Suprapubic skin (tissue), 4 donors: ENCODE data around the gene WWOX. TPM values are rescaled to one million over a fixed set of nuclear protein-coding genes. Genes with fewer than 3 reads are reported as not detected.

ENCODE experiments used
- DNase-seq, 2 donors: peaks; one replicate each; pipeline ENCODE4 v3.0.0-alpha.2; 2019; ENCODE audit warnings: low spot score in 2 of 2
- H3K27ac ChIP-seq: fragments of 200-600 bp; sonication (generic); one replicate; pipeline ENCODE4 v1.5.1; 2019
- H3K27me3 ChIP-seq: fragments of 200-600 bp; sonication (generic); one replicate; pipeline ENCODE4 v1.5.1; 2019
- H3K36me3 ChIP-seq: fragments of 200-600 bp; sonication (generic); one replicate; pipeline ENCODE4 v1.5.1; 2019
- H3K4me1 ChIP-seq: fragments of 200-600 bp; sonication (generic); one replicate; pipeline ENCODE4 v1.5.1; 2019
- H3K4me3 ChIP-seq: fragments of 200-600 bp; sonication (generic); one replicate; pipeline ENCODE4 v1.5.1; 2019; ENCODE audit warnings: mild to moderate bottlenecking
- H3K9me3 ChIP-seq: fragments of 200-600 bp; sonication (generic); one replicate; pipeline ENCODE4 v1.5.1; 2019
- CTCF ChIP-seq, 2 donors: fragments of 200-600 bp in 1 of 2; fragments of 450-650 bp in 1 of 2; sonication (generic) in 1 of 2; IDR thresholded peaks; one replicate each; pipeline ENCODE4 v1.5.1; 2016 to 2019; ENCODE audit warnings: antibody characterized with exemption in 2 of 2, mild to moderate bottlenecking in 1 of 2, moderate library complexity in 1 of 2
- EP300 ChIP-seq: sonication (generic); formaldehyde crosslinking; IDR thresholded peaks from one replicate; pipeline ENCODE4 v1.6.1; 2017; ENCODE audit warnings: antibody characterized with exemption
- POLR2A ChIP-seq, 2 donors: fragments of 450-650 bp; IDR thresholded peaks; one replicate each; pipeline ENCODE4 v1.6.1; 2017; ENCODE audit warnings: antibody characterized with exemption in 2 of 2, mild to moderate bottlenecking in 2 of 2, moderate library complexity in 2 of 2
- POLR2AphosphoS5 ChIP-seq, 3 donors: sonication (generic); formaldehyde crosslinking; IDR thresholded peaks; one replicate each; pipeline ENCODE4 v1.6.1; 2017; ENCODE audit warnings: antibody characterized with exemption in 3 of 3
- WGBS: methylation state at CpG from one replicate; pipeline ENCODE4 v1.1.5; 2018; 5-methylcytosine and 5-hydroxymethylcytosine counted together
- total RNA-seq, 4 donors: library from RNA; depleted of rRNA; stranded (reverse); fragments of >200 nt; gene quantifications; one replicate each; pipeline ENCODE4 v1.1.0, GENCODE V29; 2016

WWOX gene
- total RNA-seq, 4 donors from 2014 or later = 29.6 to 104 (median 47.3) TPM

GRCh38 chr16:78788276-78788675, 688.8 kb downstream of the WWOX start:
- TF ChIP-seq EP300 (no peak), CTCF (IDR thresholded peaks at IDR 0.05) (no peak), POLR2A (IDR thresholded peaks at IDR 0.05) (no peak), POLR2AphosphoS5 (IDR thresholded peaks at IDR 0.05) (no peak)
- 92% methylated on average over 2 of the region's 2 CpGs for WGBS
- no peaks in the 10 kb centered on the region for H3K9me3 ChIP-seq
- no peaks in the 10 kb centered on the region for H3K27me3 ChIP-seq
- no peak overlapping the region for H3K4me3 ChIP-seq
- H3K27ac ChIP-seq = no peak overlapping the region
- H3K4me1 ChIP-seq = no peaks in the 10 kb centered on the region
- DNase-seq = no peak
- H3K36me3 ChIP-seq = no peaks in the 10 kb centered on the region

GRCh38 chr16:78788696-78789095, 689.2 kb downstream of the WWOX start:
- no peak overlapping the region for H3K27ac ChIP-seq
- 99% methylated on average over 2 of the region's 2 CpGs for WGBS
- TF ChIP-seq CTCF (IDR thresholded peaks at IDR 0.05) (no peak), POLR2A (IDR thresholded peaks at IDR 0.05) (no peak), POLR2AphosphoS5 (IDR thresholded peaks at IDR 0.05) (no peak), EP300 (no peak)
- H3K4me1 ChIP-seq = no peaks in the 10 kb centered on the region
- no peak overlapping the region for H3K4me3 ChIP-seq
- no peaks in the 10 kb centered on the region for H3K27me3 ChIP-seq
- DNase-seq = no peak
- H3K36me3 ChIP-seq = no peaks in the 10 kb centered on the region
- no peaks in the 10 kb centered on the region for H3K9me3 ChIP-seq

- WGBS = 50% methylated on average over 2 of the region's 2 CpGs
- TF ChIP-seq CTCF (IDR thresholded peaks at IDR 0.05) (no peak), POLR2AphosphoS5 (IDR thresholded peaks at IDR 0.05) (no peak), EP300 (no peak), POLR2A (IDR thresholded peaks at IDR 0.05) (no peak)
- Histone ChIP-seq H3K27me3 (no peaks in the 10 kb centered on the region), H3K27ac (no peak overlapping the region), H3K9me3 (no peaks in the 10 kb centered on the region), H3K4me3 (no peak overlapping the region), H3K36me3 (no peaks in the 10 kb centered on the region), H3K4me1 (no peaks in the 10 kb centered on the region)
- no peak for DNase-seq
Measured at GRCh38 chr16:78789561-78789960, 690.1 kb downstream of the WWOX start.

- no peak overlapping the region for H3K27ac ChIP-seq
- 94% methylated on average over 7 of the region's 8 CpGs for WGBS
- no peaks in the 10 kb centered on the region for H3K4me1 ChIP-seq
- DNase-seq = no peak
- H3K4me3 ChIP-seq = no peak overlapping the region
- TF ChIP-seq POLR2AphosphoS5 (IDR thresholded peaks at IDR 0.05) (no peak), EP300 (no peak), CTCF (IDR thresholded peaks at IDR 0.05) (no peak), POLR2A (IDR thresholded peaks at IDR 0.05) (no peak)
- H3K27me3 ChIP-seq = no peaks in the 10 kb centered on the region
- no peaks in the 10 kb centered on the region for H3K9me3 ChIP-seq
- no peaks in the 10 kb centered on the region for H3K36me3 ChIP-seq
Measured at GRCh38 chr16:78791011-78791410, 691.6 kb downstream of the WWOX start.

GRCh38 chr16:78791926-78792325, 692.5 kb downstream of the WWOX start:
- no peak for TF ChIP-seq POLR2AphosphoS5 (IDR thresholded peaks at IDR 0.05)
- TF ChIP-seq EP300 = no peak
- no peak for TF ChIP-seq CTCF (IDR thresholded peaks at IDR 0.05)
- TF ChIP-seq POLR2A (IDR thresholded peaks at IDR 0.05) = no peak

More at GRCh38 chr16:78791926-78792325, 692.5 kb downstream of the WWOX start:
- Histone ChIP-seq H3K4me3 (no peak overlapping the region), H3K27me3 (no peaks in the 10 kb centered on the region), H3K9me3 (no peaks in the 10 kb centered on the region), H3K4me1 (no peaks in the 10 kb centered on the region), H3K36me3 (no peaks in the 10 kb centered on the region), H3K27ac (no peak overlapping the region)
- WGBS = 96% methylated on average over 6 of the region's 7 CpGs
- DNase-seq = no peak
